HG02884 (cell line): ENCODE measurements around the gene MYMK.

Source experiments
- ATAC-seq: cut with Tn5 transposase; IDR thresholded peaks from one replicate; pipeline ENCODE4 v1.9.1; 2021; ENCODE audit warnings: mild to moderate bottlenecking, moderate library complexity; ENCODE audit not compliant: unreplicated experiment

MYMK gene

GRCh38 chr9:133536080-133536479 lies 11.3 kb upstream of the MYMK start:
- no peak for ATAC-seq

- ATAC-seq: no peak
These were observed 10.6 kb upstream of the MYMK start for GRCh38 chr9:133535306-133535877.

- no peak for ATAC-seq
These were observed 9.9 kb upstream of the MYMK start, which contains the start of gene ADAMTSL2 for GRCh38 chr9:133534346-133535291. ADAMTSL2 (plus strand) TSS chr9:133534704; CDS start chr9:133536713, 2,009 bp downstream.

- ATAC-seq: no peak
These were observed 9.1 kb upstream of the MYMK start for GRCh38 chr9:133533857-133534256.

- ATAC-seq: no peak
These were observed 8.3 kb upstream of the MYMK start for GRCh38 chr9:133532937-133533668.

GRCh38 chr9:133531293-133531692 lies 6.5 kb upstream of the MYMK start:
- ATAC-seq: no peak

GRCh38 chr9:133529874-133530273 lies 5.1 kb upstream of the MYMK start:
- no peak for ATAC-seq

- no peak for ATAC-seq
These were observed 4.7 kb upstream of the MYMK start for GRCh38 chr9:133529457-133529856.

- ATAC-seq: no peak
These were observed 4.1 kb upstream of the MYMK start for GRCh38 chr9:133528876-133529241.

GRCh38 chr9:133528001-133528875 lies 3.5 kb upstream of the MYMK start:
- ATAC-seq: no peak

- no peak for ATAC-seq
These were observed 2.7 kb upstream of the MYMK start for GRCh38 chr9:133527444-133527920.

GRCh38 chr9:133526721-133527321 lies 2.1 kb upstream of the MYMK start:
- ATAC-seq: no peak

- ATAC-seq: no peak
These were observed 918 bp upstream of the MYMK start for GRCh38 chr9:133525677-133526076.

- ATAC-seq: no peak
These were observed 613 bp downstream of the MYMK start for GRCh38 chr9:133524146-133524545.

GRCh38 chr9:133523106-133523505 lies 1.7 kb downstream of the MYMK start:
- ATAC-seq: no peak

GRCh38 chr9:133522073-133522910 lies 2.5 kb downstream of the MYMK start:
- ATAC-seq: no peak

GRCh38 chr9:133521122-133522072 lies 3.4 kb downstream of the MYMK start:
- no peak for ATAC-seq
